ENCODE results near the gene UNC5CL.
A peak's percentile ranks its signal among the peaks of the same experiment; 100 is the strongest.

UNC5CL gene

GRCh38 chr6:41039060-41039998, at the start of gene UNC5CL:
UNC5CL (minus strand) TSS chr6:41039221; CDS start chr6:41035074, 4,147 bp downstream.
- Histone ChIP-seq H3K4me3 (ENCODE audit: low read length) (peak within 1 kb of the TSS; percentile 52), H3K9ac (ENCODE audit: low read length) (peak within 1 kb of the TSS; percentile 68), H3K27me3 (ENCODE audit: control insufficient read depth, insufficient read depth, low read length) (no peaks in the 10 kb centered on the region), H3K4me1 (ENCODE audit: control insufficient read depth, insufficient read depth, low read length) (peaks cover 51% of the 10 kb centered on the region), H3K9me3 (ENCODE audit: control insufficient read depth, low read length) (no peaks in the 10 kb centered on the region), H3K36me3 (ENCODE audit: control insufficient read depth, insufficient read depth, low read length) (no peaks in the 10 kb centered on the region)

- H3K36me3 ChIP-seq (ENCODE audit: control insufficient read depth, insufficient read depth, low read length) = peaks cover 4% of the 10 kb centered on the region
- H3K9ac ChIP-seq (ENCODE audit: low read length) = no peak overlapping the region
- H3K27me3 ChIP-seq (ENCODE audit: control insufficient read depth, insufficient read depth, low read length) = no peaks in the 10 kb centered on the region
- no peak overlapping the region for H3K4me3 ChIP-seq (ENCODE audit: low read length)
- no peaks in the 10 kb centered on the region for H3K9me3 ChIP-seq (ENCODE audit: control insufficient read depth, low read length)
- H3K4me1 ChIP-seq (ENCODE audit: control insufficient read depth, insufficient read depth, low read length) = no peaks in the 10 kb centered on the region
These were observed 49.4 kb upstream of the UNC5CL start for GRCh38 chr6:41088451-41088850.

- peaks cover under 1% of the 10 kb centered on the region for H3K36me3 ChIP-seq (ENCODE audit: control insufficient read depth, insufficient read depth, low read length)
- H3K4me3 ChIP-seq (ENCODE audit: low read length) = no peak overlapping the region
- H3K27me3 ChIP-seq (ENCODE audit: control insufficient read depth, insufficient read depth, low read length) = no peaks in the 10 kb centered on the region
- H3K4me1 ChIP-seq (ENCODE audit: control insufficient read depth, insufficient read depth, low read length) = no peaks in the 10 kb centered on the region
- H3K9me3 ChIP-seq (ENCODE audit: control insufficient read depth, low read length) = no peaks in the 10 kb centered on the region
- H3K9ac ChIP-seq (ENCODE audit: low read length) = no peak overlapping the region
These were observed 46.2 kb upstream of the UNC5CL start for GRCh38 chr6:41085182-41085581.

- Histone ChIP-seq H3K9ac (ENCODE audit: low read length) (no peak overlapping the region), H3K27me3 (ENCODE audit: control insufficient read depth, insufficient read depth, low read length) (no peaks in the 10 kb centered on the region), H3K4me1 (ENCODE audit: control insufficient read depth, insufficient read depth, low read length) (no peaks in the 10 kb centered on the region), H3K36me3 (ENCODE audit: control insufficient read depth, insufficient read depth, low read length) (no peaks in the 10 kb centered on the region), H3K9me3 (ENCODE audit: control insufficient read depth, low read length) (no peaks in the 10 kb centered on the region), H3K4me3 (ENCODE audit: low read length) (no peak overlapping the region)
These were observed 44.1 kb upstream of the UNC5CL start for GRCh38 chr6:41083072-41083471.

- no peaks in the 10 kb centered on the region for H3K36me3 ChIP-seq (ENCODE audit: control insufficient read depth, insufficient read depth, low read length)
- no peaks in the 10 kb centered on the region for H3K9me3 ChIP-seq (ENCODE audit: control insufficient read depth, low read length)
- H3K9ac ChIP-seq (ENCODE audit: low read length) = no peak overlapping the region
- no peaks in the 10 kb centered on the region for H3K27me3 ChIP-seq (ENCODE audit: control insufficient read depth, insufficient read depth, low read length)
- no peak overlapping the region for H3K4me3 ChIP-seq (ENCODE audit: low read length)
- H3K4me1 ChIP-seq (ENCODE audit: control insufficient read depth, insufficient read depth, low read length) = no peaks in the 10 kb centered on the region
These were observed 41.6 kb upstream of the UNC5CL start for GRCh38 chr6:41080621-41081020.

GRCh38 chr6:41079080-41079479, 40.1 kb upstream of the UNC5CL start:
- H3K4me1 ChIP-seq (ENCODE audit: control insufficient read depth, insufficient read depth, low read length) = no peaks in the 10 kb centered on the region
- no peaks in the 10 kb centered on the region for H3K9me3 ChIP-seq (ENCODE audit: control insufficient read depth, low read length)
- no peak overlapping the region for H3K4me3 ChIP-seq (ENCODE audit: low read length)
- H3K36me3 ChIP-seq (ENCODE audit: control insufficient read depth, insufficient read depth, low read length) = no peaks in the 10 kb centered on the region
- no peak overlapping the region for H3K9ac ChIP-seq (ENCODE audit: low read length)
- H3K27me3 ChIP-seq (ENCODE audit: control insufficient read depth, insufficient read depth, low read length) = no peaks in the 10 kb centered on the region

GRCh38 chr6:41078101-41078500, 39.1 kb upstream of the UNC5CL start:
- Histone ChIP-seq H3K9me3 (ENCODE audit: control insufficient read depth, low read length) (no peaks in the 10 kb centered on the region), H3K36me3 (ENCODE audit: control insufficient read depth, insufficient read depth, low read length) (no peaks in the 10 kb centered on the region), H3K27me3 (ENCODE audit: control insufficient read depth, insufficient read depth, low read length) (no peaks in the 10 kb centered on the region), H3K4me1 (ENCODE audit: control insufficient read depth, insufficient read depth, low read length) (no peaks in the 10 kb centered on the region), H3K9ac (ENCODE audit: low read length) (no peak overlapping the region), H3K4me3 (ENCODE audit: low read length) (no peak overlapping the region)

GRCh38 chr6:41077536-41077935, 38.5 kb upstream of the UNC5CL start:
- no peaks in the 10 kb centered on the region for H3K9me3 ChIP-seq (ENCODE audit: control insufficient read depth, low read length)

GRCh38 chr6:41075651-41076626, 36.9 kb upstream of the UNC5CL start:
- H3K36me3 ChIP-seq (ENCODE audit: control insufficient read depth, insufficient read depth, low read length) = no peaks in the 10 kb centered on the region
- no peak overlapping the region for H3K9ac ChIP-seq (ENCODE audit: low read length)
- H3K27me3 ChIP-seq (ENCODE audit: control insufficient read depth, insufficient read depth, low read length) = no peaks in the 10 kb centered on the region
- H3K9me3 ChIP-seq (ENCODE audit: control insufficient read depth, low read length) = no peaks in the 10 kb centered on the region
- H3K4me1 ChIP-seq (ENCODE audit: control insufficient read depth, insufficient read depth, low read length) = no peaks in the 10 kb centered on the region
- H3K4me3 ChIP-seq (ENCODE audit: low read length) = no peak overlapping the region

More at GRCh38 chr6:41077536-41077935, 38.5 kb upstream of the UNC5CL start:
- H3K4me3 ChIP-seq (ENCODE audit: low read length) = no peak overlapping the region
- H3K27me3 ChIP-seq (ENCODE audit: control insufficient read depth, insufficient read depth, low read length) = no peaks in the 10 kb centered on the region
- H3K9ac ChIP-seq (ENCODE audit: low read length) = no peak overlapping the region
- no peaks in the 10 kb centered on the region for H3K4me1 ChIP-seq (ENCODE audit: control insufficient read depth, insufficient read depth, low read length)
- no peaks in the 10 kb centered on the region for H3K36me3 ChIP-seq (ENCODE audit: control insufficient read depth, insufficient read depth, low read length)

GRCh38 chr6:41074692-41075436, 35.8 kb upstream of the UNC5CL start:
- Histone ChIP-seq H3K9ac (ENCODE audit: low read length) (no peak overlapping the region), H3K4me1 (ENCODE audit: control insufficient read depth, insufficient read depth, low read length) (peaks cover 7% of the 10 kb centered on the region), H3K27me3 (ENCODE audit: control insufficient read depth, insufficient read depth, low read length) (no peaks in the 10 kb centered on the region), H3K36me3 (ENCODE audit: control insufficient read depth, insufficient read depth, low read length) (no peaks in the 10 kb centered on the region), H3K4me3 (ENCODE audit: low read length) (no peak overlapping the region), H3K9me3 (ENCODE audit: control insufficient read depth, low read length) (no peaks in the 10 kb centered on the region)

GRCh38 chr6:41073968-41074691, 35.1 kb upstream of the UNC5CL start:
- no peaks in the 10 kb centered on the region for H3K36me3 ChIP-seq (ENCODE audit: control insufficient read depth, insufficient read depth, low read length)
- peaks cover 14% of the 10 kb centered on the region for H3K4me1 ChIP-seq (ENCODE audit: control insufficient read depth, insufficient read depth, low read length)
- peak overlapping the region; percentile 91 for H3K9ac ChIP-seq (ENCODE audit: low read length)
- peak overlapping the region; percentile 57 for H3K4me3 ChIP-seq (ENCODE audit: low read length)
- H3K27me3 ChIP-seq (ENCODE audit: control insufficient read depth, insufficient read depth, low read length) = no peaks in the 10 kb centered on the region
- H3K9me3 ChIP-seq (ENCODE audit: control insufficient read depth, low read length) = no peaks in the 10 kb centered on the region
